ENCODE measurements around the gene ZFR.
"Not testable (repeated sequence)": the region's sequence is repeated elsewhere in the genome, so short reads cannot be mapped to it uniquely, and the experiment has no call there.

ZFR gene

DNA sequence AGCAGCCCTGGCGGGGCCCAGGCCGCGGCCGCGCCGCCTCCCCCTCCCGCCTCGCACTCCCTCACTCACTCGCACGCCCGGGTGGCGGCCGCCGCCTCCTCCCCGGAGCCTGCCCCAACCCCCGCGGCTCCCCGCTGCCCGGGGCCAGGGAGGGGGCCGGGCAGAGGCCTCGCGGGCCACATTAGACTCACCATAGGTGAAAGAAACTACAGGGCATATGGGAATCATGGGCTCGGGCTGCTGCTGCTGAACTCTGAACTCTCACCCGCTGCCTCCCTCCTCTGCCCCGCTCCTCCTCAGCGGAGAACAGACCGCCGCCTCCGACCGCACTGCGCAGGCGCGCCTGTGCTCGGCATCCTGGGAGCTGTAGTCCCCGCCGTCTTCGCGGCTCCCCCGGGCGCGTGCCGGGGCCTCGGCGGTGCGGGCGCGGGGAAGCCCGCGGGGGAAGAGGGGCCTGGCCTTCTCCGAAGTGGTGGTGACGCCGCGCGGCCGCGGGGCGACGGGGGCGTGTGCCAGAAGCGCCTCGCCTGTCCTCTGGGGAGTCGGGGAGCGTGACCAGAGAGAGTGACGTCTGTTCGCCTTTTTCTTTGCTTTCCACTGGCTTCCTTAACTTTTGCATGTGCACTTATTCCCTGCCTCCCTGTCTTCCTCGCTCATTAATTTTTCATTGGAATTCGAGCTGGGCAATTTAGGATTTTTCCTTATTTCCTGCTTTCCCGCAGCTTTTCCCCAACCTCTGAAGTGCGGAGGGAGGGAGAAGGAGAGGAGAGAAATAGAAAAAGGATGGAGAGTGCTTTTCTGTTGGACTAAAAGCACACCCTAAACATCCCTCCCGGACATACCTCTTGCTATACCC is at the start of gene ZFR:
TSS of gene ZFR (minus strand) at position 310 of the 856 bp plus-strand sequence. CDS start at position 228, 82 bp downstream.
- DNase-seq (ENCODE audit: low spot score), result peak; percentile 93

DNA sequence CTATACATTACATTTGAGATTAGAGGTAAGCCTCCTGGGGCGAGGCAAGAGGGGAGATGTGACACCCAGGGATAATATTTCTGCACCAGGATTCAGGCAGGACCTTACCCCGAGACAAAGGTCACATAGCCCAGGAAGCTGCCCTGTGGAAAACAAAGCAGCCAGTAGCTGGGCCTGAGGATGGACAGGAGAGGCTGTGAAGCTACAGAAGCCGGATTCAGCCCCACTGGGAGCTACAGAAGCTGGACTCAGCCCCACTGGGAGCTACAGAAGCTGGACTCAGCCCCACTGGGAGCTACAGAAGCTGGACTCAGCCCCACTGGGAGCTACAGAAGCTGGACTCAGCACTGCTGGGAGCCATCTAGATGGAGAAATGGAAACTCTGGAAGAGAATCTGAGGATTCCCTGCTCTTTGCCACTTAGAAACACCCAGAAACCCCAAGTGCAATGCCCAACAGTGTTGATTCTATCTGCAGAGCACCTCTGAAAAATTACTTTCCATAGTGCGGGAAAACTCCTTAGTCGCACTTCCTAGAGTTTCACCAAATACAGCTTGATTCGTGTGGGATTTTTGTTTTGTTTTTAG is 46.5 kb upstream of the ZFR start:
- DNase-seq (ENCODE audit: low spot score), result no peak

DNA sequence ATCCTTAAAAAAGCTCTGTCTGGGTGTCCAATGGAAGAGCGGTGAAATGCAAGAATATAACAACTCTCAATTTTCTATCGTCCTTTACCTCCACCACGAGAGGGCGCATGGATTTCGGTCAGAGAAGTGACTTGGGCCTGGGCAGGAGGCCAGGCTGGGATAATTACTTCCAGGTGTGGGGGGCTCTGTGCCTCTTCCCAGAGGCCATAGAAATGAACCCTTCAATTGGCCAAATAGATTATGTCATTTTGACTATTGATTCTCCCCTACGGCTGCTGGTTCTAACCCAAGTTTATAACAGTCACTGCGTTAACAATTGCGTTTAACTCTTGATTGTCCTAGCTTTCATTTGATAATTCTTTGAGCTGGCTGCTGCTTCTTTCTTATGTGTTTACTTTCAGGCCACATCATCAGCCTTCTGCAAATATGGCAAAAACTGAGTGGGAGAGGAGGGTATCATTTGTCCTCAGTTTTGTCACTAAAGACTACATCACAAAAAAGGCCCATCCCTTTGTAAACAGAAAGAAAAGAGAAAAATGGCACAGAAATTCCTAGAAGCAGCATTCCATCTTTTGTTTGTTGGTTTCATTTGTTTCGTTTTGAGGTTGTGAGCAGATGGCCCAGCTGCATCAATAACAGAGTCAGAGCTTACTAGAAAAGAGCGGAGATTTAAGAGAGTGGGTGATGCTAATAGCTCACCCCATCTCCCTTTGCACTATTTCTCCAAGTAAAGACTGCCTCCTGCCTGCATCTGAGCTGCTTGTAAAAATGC is 45.4 kb upstream of the ZFR start:
- DNase-seq (ENCODE audit: low spot score), result peak; percentile 64

DNA sequence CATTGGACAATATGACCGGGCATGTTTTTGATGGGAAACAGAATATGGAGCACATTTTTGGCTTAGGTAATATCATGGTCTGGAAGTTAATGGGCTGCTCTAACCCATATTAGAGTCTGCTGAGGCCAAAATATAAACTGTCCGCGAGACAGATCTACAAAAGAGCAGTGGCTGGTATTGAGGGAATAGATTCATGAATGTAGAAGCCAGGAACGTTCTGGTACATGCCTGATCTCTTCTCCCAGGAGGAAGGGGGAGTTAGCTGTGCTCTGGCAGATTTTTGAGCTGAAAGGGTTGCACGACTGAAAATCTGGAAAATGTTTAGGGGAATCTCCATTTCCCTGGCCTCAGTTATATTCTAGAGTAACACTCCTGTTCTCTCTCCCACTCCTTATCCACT is 42.9 kb upstream of the ZFR start:
- DNase-seq (ENCODE audit: low spot score), result no peak

DNA sequence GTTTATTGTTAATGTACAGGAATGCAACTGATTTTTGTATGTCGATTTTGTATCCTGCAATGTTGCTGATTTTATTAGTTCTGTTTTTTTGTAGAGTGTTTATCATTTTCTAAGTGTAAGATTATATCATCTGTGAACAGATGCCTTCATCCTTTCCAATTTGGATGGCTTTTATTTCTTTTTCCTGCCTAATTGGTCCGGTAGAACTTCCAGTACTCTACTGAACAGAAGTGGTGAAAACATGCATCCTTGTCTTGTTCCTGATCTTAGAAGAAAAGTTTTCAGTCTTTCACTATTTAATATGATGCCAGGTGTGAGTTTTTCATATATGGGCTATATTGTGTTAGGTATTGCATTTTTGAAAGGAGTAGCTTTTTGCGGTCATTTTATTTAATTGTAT is 42.5 kb upstream of the ZFR start:
- no peak for DNase-seq (ENCODE audit: low spot score)

DNA sequence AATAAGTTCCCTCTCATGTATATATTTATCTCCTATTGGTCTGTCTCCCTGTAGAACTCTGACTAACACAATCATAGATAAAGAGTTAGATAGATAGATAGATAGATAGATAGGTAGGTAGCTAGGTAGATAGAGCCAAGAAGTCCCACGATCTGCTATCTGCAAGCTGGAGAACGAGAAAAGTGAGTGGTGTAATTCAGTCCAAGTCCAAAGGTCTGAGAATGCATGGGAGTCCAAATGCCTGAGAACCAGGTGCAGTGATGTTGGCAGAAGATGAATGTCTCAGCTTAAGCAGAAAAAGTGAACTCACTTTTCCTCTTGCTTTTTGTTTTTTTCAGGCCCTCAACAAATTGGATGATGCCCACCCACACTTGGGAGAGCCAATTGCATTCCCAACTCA is 37.7 kb upstream of the ZFR start:
- no peak for DNase-seq (ENCODE audit: low spot score)

DNA sequence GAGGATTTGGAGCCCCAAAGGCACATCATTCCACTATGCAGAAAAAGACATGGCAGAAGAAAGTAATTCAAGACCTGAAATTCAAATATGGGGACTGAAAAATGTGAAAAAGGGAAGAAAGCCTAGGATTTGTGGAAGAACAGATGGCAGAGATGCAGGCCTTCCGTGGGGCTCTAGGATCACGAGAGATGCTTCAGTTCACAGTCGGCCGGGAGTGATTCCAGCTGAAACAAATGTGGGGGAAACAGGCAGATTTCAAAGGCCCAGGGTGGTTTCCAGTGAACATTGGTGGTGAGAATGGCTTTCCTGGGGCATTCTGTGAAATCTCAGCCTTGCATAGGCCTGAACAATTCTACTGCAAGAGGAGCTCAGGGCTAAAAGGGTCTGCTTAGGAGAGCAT is 34.6 kb upstream of the ZFR start:
- no peak for DNase-seq (ENCODE audit: low spot score)

DNA sequence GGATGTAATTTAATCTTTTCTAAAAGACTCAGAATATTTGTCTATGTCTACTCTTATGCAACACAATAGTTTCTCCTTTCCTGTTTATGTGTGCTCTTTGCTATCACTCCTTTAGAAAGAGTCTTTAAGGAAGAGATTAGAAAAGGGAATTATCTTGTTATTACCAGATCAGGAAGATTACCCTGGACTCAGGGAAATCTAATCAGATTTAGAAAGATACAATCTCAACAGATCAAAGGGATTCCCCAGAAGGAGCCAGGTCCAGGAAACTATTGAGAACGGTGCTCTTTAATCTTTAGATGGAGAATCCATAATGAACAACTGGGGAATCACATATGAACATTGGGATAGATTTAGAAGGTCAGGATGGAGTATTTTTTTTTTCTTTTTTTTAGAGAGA is 32.4 kb upstream of the ZFR start:
- DNase-seq (ENCODE audit: low spot score), result no peak

DNA sequence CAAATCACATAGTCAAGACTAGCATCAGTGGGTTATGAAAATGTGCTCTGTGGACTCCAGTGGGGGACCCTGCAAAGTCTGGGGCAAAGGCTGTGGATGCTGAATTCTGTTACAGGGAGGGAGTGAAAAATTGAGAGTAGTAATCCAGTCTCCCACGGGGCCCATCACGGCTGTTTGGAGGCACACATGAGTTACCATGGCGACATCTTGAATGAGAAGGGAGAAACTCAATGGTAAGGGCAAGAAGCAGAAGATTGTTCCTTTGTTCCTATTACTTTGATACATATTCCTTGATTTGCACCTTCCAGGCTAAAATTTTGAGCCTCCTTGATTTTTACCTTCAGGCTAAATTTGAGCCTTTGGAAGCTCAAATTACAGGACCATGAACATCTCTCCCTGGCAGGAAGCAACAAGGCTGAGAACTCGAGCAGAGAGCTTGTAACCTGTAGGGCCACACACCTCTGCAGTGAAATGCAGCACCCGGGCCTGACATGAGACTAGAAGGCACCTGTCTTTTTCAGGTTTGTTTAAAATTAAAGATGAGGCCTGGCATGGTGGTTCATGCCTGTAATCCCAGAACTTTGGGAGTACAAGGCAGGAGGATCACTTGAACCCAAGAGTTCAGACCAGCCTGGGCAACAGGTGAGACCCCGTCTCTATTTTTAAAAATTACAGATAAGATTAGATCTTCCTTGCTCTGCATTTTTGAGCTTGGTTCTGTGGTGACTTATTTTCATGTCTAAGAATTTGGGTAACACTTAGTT is 31.0 kb upstream of the ZFR start:
- no peak for DNase-seq (ENCODE audit: low spot score)

DNA sequence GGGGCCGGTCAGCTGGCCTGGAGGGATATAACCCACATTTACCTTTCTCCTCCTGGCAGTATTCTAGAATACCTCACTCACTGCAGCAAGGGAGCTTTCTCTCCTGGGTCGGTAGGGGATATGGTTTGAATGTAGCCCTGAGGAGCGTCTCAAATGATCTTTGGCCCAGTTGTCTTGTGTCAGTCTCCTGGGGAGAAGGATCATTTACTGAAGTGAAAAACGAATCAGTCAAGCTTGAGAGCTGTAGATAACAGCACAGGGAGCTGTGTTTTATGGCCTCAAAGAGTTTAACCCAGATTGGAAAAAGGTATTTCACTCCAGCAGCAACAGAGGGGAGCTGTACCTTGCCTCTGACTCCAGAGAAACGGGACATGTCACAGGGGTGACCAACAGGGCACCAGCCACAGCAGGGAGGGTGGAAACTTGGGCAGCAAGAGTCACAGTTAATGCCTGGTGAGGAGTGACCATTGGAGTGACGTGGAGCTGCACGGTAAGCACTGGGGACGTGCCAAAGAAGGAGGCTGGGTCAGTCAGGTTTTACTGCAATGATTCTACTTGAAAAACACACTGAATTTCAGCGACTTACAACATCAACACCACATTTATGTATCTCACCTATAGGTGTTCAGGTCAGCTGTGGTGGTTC is 29.8 kb upstream of the ZFR start:
- no peak for DNase-seq (ENCODE audit: low spot score)

DNA sequence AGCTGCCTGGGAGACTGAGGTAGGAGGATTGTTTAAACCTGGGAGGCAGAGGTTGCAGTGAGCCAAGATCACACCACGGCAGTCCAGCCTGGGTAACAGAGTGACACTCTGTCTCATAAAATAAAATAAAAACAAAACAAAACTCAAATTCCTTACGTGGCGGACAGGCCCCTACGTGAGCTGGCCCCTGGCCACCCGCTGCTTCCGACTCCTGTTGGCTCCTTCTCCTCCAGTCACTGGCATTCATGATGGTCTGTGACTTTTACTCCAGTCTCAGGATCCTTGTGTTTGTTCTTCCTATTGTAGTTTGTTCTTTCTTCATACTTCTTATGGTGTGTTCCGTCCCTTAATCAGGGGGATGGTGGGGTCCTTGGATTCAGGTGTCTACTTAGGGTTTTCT is 28.5 kb upstream of the ZFR start:
- DNase-seq (ENCODE audit: low spot score), result no peak

DNA sequence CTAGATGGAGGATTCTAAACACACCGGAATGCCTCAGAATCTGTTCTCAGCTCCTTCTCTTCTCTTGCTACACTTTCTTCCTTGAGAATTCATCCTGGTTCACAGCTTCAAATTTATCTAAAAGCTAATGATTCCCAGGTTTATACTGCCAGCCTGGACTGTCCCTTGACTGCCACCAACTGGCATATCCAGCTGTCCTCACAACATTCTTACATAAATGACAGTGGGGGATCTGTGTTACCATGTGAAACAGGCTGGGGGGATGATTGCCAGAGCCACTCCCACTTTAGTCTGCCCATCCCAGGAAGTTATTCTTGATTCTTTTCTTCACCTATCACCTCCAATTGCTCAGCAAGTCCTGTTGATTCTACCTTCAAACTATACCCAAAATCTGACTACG is 27.2 kb upstream of the ZFR start:
- no peak for DNase-seq (ENCODE audit: low spot score)

DNA sequence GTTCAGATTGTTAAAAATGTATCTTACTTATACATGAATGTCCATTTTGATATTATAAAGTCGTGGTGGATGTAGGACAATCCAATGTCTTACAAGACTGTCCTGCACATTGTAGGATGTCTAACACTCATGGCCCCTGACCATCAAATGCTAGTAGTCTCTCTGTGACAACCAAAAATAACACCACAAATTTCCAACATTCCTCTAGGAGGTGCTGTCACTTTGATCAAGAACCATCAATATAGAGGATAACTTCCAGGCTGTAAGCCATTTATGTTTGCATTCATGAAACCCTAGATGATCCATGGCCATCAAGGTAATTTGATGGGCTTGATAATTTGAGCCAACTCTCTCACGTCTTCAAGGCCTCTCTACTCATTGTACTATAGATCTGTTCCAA is 20.5 kb upstream of the ZFR start:
- no peak for DNase-seq (ENCODE audit: low spot score)

DNA sequence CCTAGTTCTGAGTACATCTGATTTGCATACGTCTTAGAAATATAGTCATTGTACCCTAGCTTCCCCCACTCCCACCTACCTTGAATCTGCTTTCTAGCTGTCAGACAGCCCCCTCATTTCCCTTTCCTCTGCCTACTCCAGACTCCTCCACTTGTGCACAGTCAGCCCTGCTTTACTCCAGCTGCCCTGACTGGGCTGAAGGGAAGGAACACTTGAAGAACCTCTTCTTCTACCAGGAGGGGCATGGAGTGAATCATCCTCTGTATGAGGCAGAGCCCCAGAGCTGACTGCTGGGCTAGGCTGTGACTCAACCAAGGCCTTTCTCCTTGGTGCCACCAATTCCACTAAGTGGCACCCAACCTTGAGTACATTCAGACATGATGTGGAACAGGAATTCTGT is 18.1 kb upstream of the ZFR start:
- peak; percentile 71 for DNase-seq (ENCODE audit: low spot score)

DNA sequence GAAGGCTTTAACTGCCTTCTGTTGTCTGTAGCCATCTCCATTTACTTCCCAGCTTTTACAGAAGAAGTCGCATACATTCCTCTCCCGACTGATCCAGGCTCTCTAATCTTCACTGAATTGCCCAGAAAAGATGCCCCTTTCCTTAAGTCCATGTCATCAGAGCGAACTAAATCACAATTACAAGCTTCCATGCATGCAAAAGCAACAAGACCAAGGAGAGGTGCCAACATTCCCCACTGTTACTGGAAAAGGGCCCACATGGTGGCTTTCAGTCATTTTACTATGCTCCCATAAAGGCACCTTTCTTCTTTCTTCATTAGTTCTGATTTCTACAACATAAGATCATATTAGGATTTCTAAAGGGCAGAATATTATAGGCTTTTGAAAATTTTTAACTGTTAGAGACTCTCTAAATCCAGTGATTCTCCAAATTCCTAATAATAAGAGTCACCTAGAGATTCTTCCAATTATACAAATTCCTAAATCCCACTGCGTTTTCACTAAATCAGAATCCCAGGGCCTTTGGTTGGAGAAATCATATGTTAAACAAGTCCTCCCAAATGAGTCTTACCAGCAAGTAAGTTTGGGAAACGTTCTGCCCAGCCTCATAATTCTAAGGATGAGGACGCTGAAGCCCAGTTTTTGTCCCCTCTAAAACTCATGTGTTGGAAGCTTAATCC is 17.0 kb upstream of the ZFR start:
- no peak for DNase-seq (ENCODE audit: low spot score)

DNA sequence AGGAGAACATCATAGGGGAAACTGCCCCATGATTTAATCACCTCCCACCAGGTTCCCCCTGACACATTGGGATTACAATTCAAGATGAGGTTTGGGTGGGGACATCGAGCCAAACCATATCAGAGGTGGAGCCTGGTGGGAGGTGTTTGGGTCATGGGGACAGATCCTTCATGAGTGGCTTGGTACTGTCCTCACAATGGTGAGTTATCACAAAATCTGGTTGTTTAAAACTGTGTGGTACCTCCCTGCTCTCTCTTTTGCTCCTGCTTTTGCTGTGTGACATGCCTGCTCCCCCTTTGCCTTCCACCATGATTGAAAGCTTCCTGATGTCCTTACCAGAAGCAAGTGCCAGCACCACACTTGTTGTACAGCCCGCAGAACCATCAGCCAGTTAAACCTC is 16.2 kb upstream of the ZFR start:
- no peak for DNase-seq (ENCODE audit: low spot score)

DNA sequence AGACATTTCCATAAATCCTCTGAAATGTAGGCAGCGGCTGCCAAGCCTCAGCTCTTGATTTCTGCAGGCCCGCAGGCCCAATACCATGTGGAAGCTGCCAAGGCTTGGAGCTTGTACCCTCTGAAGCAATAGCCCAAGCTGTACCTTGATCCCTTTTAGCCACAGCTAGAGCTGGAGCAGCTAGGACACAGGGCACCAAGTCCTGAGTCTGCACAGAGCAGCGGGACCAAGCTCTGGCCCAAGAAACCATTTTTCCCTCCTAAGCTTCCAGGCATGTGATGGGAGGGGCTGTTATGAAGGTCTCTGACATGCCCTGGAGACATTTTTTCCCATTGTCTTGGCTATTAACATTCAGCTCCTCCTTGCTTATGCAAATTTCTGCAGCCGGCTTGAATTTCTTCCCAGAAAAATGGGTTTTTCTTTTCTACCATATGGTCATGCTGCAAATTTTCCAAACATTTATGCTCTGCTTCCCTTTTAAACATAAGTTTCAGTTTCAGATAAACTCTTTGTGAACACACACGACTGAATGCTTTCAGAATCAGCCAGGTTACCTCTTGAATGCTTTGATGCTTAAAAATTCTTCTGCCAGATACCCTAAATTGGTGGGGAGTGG is 14.4 kb upstream of the ZFR start:
- no peak for DNase-seq (ENCODE audit: low spot score)

DNA sequence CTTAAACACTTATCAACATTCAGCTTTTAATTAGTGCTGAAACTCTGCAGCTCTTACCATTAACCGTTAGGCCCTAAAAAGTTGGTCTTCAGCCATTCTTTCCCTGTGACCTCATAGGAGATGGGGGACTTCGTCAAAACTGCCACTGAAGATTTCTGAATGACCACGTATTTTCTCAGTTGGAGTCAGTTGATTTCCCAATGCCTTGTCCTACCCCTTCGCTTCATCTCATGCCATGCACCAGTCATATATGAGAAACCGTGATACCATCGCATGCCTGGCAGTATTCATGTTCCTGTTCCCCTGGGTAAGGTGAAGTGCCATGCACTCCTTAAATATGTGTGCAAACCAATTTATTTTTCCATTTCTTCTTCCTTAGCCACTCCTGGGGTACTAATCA is 10.8 kb upstream of the ZFR start:
- DNase-seq (ENCODE audit: low spot score), result no peak

DNA sequence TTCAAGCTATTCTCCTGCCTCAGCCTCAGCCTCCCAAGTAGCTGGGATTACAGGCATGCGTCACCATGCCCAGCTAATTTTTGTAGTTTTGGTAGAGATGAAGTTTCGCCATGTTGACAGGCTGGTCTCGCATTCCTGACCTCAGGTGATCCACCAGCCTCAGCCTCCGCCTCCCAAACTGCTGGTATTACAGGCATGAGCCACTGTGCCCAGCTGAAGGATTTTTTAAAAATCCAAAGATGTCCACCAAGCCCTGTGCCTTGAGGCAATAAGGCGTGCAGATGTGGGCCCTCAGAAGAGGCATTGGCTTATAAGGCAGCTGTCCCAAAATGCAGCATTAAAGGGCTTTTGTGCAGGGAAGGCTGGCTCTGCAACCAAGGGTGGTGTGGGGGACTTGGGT is 10.3 kb upstream of the ZFR start:
- DNase-seq (ENCODE audit: low spot score), result no peak

DNA sequence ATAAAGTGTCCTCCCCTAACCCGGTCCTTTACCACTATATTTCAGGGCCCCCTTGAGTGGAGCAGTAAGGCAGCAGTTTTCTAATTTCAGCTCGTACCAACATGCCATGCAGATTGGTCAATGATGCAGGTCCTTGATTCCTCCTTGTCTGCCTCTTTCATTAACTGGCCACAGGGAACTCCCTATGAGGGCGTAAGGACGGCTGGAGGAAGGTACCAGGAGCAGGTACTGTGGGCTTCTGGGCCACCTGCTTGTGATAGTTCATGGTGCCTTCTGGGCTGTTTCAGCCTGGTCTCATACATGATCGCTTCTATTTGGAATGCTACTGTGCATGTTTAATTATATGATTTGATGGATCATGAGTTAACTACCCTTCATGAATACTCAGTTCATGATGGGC is 9.4 kb upstream of the ZFR start:
- DNase-seq (ENCODE audit: low spot score), result no peak

DNA sequence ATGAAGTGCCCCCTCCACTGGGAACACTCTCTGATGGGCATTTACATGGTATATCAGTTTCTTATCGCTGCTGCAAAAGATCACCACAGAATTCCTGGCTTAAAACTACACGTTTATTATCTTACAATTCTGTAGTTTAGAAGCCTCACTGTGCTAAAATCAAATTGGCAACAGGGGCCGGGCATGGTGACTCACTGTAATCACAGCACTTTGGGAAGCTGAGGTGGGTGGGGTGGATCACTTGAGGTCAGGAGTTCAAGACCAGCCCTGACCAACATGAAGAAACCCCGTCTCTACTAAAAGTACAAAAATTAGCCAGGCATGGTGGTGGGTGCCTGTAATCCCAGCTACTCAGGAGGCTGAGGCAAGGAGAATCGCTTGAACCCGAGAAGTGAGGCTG is 7.8 kb upstream of the ZFR start:
- DNase-seq (ENCODE audit: low spot score), result not testable (repeated sequence)
